ENCODE results near the gene TSPOAP1.

The TSPOAP1 gene

GRCh38 chr17:58307468-58308172, 21.0 kb downstream of the TSPOAP1 start:
- FAIRE-seq, result no peak

GRCh38 chr17:58306131-58306951, 22.3 kb downstream of the TSPOAP1 start:
- DNase-seq (ENCODE audit: insufficient read length, low spot score) (no peak), FAIRE-seq (peak; percentile 40)

More at GRCh38 chr17:58307468-58308172, 21.0 kb downstream of the TSPOAP1 start:
- no peak for DNase-seq (ENCODE audit: insufficient read length, low spot score)

GRCh38 chr17:58305626-58306025, 23.0 kb downstream of the TSPOAP1 start:
- FAIRE-seq (no peak), DNase-seq (ENCODE audit: insufficient read length, low spot score) (no peak)

GRCh38 chr17:58304750-58305486, 23.7 kb downstream of the TSPOAP1 start:
- no peak for DNase-seq (ENCODE audit: insufficient read length, low spot score)
- peak; percentile 36 for FAIRE-seq

- FAIRE-seq (peak; percentile 82), DNase-seq (ENCODE audit: insufficient read length, low spot score) (peak; percentile 89)
Observed at GRCh38 chr17:58303971-58304749, 24.4 kb downstream of the TSPOAP1 start.

GRCh38 chr17:58302919-58303585, 25.5 kb downstream of the TSPOAP1 start:
- no peak for FAIRE-seq
- no peak for DNase-seq (ENCODE audit: insufficient read length, low spot score)

GRCh38 chr17:58302171-58302918, 26.2 kb downstream of the TSPOAP1 start:
- peak; percentile 57 for FAIRE-seq
- no peak for DNase-seq (ENCODE audit: insufficient read length, low spot score)

GRCh38 chr17:58301504-58302150, 27.0 kb downstream of the TSPOAP1 start:
- DNase-seq (ENCODE audit: insufficient read length, low spot score) (no peak), FAIRE-seq (peak; percentile 26)

- DNase-seq (ENCODE audit: insufficient read length, low spot score) (no peak), FAIRE-seq (peak; percentile 28)
Observed at GRCh38 chr17:58300336-58300735, 28.3 kb downstream of the TSPOAP1 start.

GRCh38 chr17:58294034-58294433, 34.6 kb downstream of the TSPOAP1 start:
- no peak for FAIRE-seq
- DNase-seq (ENCODE audit: insufficient read length, low spot score), result no peak

- DNase-seq (ENCODE audit: insufficient read length, low spot score) (no peak), FAIRE-seq (no peak)
Observed at GRCh38 chr17:58291246-58291645, 37.3 kb downstream of the TSPOAP1 start.

GRCh38 chr17:58289869-58290268, 38.7 kb downstream of the TSPOAP1 start:
- FAIRE-seq (no peak), DNase-seq (ENCODE audit: insufficient read length, low spot score) (no peak)

GRCh38 chr17:58285422-58285810, 43.2 kb downstream of the TSPOAP1 start:
- FAIRE-seq, result no peak

GRCh38 chr17:58284613-58285421, 43.8 kb downstream of the TSPOAP1 start:
- no peak for FAIRE-seq
- no peak for DNase-seq (ENCODE audit: insufficient read length, low spot score)

More at GRCh38 chr17:58285422-58285810, 43.2 kb downstream of the TSPOAP1 start:
- no peak for DNase-seq (ENCODE audit: insufficient read length, low spot score)

GRCh38 chr17:58283674-58284612, 44.7 kb downstream of the TSPOAP1 start:
- DNase-seq (ENCODE audit: insufficient read length, low spot score), result no peak

GRCh38 chr17:58282442-58282841, 46.2 kb downstream of the TSPOAP1 start:
- DNase-seq (ENCODE audit: insufficient read length, low spot score) (no peak), FAIRE-seq (no peak)

More at GRCh38 chr17:58283674-58284612, 44.7 kb downstream of the TSPOAP1 start:
- no peak for FAIRE-seq
